Stimulated activated CD8-positive, alpha-beta memory T cell treated with anti-CD3 and anti-CD28 coated beads, Interleukin-12 subunit alpha, Interleukin-12 subunit beta, amount 100 ng/mL, for 24 hours (primary cell): Measurements from ENCODE around the gene EIF3M.

ENCODE experiments used
- DNase-seq: peaks from one replicate; pipeline ENCODE4 v3.0.0-alpha.2; 2020; ENCODE audit errors: extremely low read depth

The EIF3M gene

DNA sequence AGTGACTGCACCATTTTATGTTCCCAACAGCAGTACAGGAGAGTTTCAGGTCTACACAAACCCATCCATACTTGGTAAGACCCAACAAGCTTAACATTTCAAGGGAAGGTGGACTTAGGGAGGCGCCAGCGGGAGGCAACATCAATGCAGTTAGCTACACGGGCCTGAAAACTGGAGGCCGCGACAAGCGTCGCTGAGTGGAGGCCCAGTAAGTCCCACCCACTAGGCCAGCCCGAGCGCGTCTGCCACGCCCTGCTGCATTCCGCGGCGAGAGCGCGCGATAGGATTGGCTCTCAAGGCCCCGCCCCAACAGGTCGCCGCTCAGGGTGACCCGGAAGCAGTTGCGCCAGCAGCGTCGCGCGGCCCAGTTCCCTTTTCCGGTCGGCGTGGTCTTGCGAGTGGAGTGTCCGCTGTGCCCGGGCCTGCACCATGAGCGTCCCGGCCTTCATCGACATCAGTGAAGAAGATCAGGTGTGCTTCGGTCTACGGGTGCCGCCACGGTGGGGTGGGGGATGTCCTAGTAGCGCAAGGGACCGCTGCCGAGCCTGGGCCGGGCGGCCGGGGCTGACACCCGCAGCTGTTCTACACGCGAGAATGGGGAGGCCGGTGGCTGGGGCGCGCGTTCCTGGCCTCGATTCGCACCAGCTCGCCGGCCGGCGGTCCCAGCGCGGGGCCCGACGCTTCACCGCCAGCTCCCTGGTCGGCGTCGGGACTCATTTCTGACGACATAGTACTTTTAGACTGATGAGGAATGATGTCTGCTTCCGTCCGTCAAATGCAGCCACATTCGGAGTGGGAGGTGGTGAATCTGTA, at the start of gene EIF3M:
Gene EIF3M (plus strand): TSS at position 373 of the 813 bp plus-strand sequence. CDS start 57 bp downstream, at position 430.
- DNase-seq, result peak; percentile 85

DNA sequence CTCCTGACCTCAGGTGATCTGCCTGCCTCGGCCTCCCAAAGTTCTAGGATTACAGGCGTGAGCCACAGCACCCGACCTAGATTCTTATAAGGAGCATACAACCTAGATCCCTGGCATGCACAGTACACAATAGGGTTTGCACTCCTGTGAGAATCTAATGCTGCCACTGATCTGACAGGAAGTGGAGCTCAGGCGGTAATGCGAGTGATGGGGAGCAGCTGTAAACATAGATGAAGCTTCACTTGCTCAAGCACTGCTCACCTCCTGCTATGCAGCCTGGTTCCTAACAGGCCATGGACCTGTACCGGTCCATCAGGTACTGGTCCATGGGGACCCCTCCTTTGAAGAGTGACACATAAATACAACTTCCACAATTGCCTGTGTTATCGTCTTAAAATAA, 44.8 kb upstream of the EIF3M start:
- DNase-seq, result no peak

DNA sequence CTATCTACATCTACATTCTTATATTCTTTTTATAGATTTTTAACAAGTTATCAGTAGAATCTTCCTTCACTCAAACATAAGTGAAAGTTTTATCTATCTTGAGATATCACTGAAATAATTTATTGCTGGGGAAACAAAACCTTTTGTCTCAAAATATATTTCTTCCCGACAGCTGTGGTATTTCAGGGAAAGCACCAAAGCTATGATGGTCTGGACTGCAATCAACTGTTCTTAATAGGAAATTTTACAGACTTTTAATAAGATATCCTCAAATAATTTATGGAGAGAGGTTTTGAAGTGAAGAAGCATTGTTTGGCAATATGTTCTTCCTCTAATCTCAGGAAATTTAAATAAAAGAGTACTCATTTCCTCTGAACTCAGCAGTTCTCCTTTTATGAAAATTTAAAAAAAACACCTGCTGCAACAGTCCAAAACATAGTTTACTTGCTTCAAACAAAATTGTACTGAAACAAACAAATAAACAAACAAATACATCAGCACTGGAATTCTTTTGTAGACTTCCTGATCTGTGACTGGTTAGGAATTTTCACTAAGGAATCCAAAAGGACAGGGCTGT, 33.9 kb upstream of the EIF3M start:
- no peak for DNase-seq

DNA sequence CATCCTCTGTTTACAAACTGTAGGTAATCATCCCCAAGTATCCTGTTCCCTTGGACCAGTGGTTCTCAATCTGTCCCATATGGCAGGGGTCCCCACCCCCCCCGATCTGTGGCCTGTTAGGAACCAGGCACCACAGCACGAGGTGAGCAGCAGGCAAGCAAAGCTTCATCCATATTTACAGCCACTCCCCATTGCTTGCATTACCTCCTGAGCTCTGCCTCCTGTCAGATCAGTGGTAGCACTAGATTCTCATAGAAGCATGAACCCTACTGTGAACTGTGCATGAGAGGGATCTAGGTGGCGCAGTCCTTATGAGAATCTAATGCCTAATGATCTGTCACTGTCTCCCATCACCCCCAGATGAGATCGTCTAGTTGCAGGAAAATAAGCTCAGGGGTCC, 33.4 kb upstream of the EIF3M start:
- DNase-seq, result no peak

DNA sequence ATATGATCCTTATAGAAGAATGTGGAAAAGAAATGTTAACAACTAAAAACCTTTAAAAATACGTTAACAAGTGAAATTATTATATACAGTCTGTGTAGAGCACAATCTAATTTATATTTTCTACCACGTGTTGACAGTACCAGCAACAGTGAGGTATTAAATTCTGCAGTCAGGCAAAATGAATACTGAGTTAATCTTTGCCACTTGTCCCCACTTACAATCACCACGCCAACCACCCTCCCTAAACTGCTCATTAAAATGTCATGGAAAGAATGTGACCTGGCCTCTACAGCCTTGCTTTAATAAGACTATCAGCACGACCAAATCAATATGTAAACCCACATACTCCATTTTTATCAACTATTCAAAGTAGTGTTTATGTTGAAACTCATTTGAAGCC, 28.5 kb upstream of the EIF3M start:
- DNase-seq, result no peak

DNA sequence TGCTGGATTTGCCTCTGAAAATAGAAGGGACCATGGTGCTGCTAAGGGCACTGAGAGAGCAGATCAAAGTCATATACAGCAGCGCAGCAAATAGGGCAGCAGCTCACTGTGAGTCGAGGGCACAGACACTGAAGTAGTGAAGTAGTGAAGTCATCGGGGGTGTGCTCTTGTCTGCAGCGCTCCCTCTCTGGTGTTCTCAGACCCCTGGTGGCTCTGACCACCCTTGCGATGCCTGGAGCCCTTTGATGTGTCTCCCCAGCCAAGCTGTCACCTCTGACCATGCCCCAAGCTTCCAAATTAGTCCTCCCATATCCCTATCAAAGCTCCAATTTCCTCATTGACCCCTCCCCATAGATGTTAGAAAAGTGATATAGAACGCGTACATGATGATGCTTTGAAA, 27.7 kb upstream of the EIF3M start:
- DNase-seq, result no peak

DNA sequence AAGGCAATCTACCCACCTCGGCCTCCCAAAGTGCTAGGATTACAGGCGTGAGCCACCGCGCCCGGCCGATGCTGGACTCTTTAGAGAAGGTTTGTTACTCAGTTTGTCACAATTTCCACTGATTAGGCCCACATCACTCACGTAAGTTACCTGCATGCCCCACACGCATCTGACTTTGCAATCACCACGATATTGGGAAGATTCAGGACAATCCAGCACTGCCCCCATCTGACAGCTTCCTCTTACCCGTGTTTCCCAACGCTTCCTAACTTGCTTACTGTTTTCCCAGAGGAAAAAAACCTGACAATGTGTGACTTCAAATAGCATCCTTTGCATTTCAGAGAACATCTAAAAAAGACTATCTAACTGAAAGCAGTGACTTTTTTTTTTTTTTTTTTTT, 21.8 kb upstream of the EIF3M start:
- no peak for DNase-seq

DNA sequence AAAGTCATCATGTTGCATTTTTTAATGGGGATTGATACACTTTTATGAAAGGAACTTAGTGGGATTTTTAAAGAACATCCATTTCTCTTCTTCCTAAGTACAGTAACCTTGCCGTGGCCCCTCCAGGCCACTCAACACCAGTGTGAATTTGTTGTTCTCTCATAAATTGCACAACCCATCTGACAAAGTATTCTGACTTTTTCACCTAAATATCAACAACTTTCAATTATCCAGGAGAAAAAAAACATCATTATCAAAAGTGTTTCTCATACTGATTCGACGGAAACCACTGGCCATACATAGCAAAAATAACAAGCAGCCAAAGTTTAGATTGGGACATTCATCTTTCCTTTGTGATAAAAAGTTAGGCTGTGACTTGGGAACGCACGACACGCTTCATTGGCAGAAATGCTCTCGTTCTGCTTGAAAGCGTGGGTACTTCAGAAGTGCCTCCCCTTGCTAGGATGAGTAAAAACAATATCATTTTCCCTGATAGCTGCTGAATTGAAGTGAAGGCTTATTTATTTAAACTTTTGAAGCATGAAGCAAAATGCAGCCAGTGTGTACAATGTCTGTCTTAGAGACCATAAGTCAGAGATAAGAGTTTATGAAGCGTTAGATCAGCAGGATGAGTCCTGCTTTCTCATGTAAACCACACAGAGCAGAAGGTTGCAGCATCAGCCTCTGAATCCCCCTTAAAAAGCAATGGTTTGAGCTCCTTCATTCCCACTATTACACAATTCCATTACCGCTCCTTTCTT, 20.6 kb upstream of the EIF3M start:
- no peak for DNase-seq

DNA sequence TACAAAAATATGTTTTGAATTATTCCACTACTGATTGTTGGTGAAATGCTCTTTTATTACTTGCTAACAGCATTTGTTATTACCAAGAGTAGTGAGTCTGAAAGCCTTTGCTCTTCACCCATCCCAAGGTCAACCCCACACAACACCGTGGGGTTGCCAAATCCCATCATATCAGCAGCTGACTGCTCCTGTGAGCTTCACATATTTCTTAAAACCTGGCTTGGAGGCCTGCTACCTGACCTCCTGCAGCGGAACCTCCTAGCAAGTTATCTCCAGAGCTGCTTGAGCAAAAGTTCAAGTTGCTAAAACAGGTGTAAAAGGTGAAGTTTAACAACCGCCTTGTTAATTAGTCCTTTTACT, 20.1 kb upstream of the EIF3M start:
- DNase-seq, result no peak

DNA sequence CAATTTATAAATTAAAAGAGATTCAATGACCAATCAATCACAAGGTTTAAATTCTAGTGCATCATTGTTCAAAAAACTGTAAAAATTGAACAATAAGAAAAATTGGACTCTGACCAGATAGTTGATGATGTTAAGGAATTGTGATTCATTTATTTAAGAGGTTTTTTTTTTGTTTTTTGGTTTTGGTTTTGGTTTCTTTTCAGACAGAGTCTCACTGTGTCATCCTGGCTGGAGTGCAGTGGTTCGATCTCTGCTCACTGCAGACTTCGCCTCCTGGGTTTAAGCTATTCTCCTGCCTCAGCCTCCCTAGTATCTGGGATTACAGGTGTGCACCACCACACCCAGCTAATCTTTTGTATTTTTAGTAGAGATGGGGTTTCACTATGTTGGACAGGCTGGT, 17.1 kb upstream of the EIF3M start:
- DNase-seq, result no peak

DNA sequence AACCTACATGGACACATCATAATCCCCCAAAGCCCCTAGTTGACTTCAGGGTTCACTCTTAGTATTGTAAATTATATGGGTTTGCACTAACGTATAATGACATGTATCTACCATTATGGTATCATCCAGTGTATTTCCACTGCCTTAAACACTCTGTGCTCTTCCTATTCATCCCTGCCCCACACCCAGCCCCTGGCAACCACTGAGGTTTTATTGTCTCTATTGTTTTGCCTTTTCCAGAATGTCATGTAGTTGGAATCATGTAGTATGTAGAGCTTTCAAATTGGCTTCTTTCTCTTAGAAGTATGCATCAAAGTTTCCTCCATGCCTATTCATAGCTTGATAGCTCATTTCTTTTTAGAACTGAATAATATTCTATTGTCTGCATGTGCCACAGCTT, 16.5 kb upstream of the EIF3M start:
- DNase-seq, result no peak

DNA sequence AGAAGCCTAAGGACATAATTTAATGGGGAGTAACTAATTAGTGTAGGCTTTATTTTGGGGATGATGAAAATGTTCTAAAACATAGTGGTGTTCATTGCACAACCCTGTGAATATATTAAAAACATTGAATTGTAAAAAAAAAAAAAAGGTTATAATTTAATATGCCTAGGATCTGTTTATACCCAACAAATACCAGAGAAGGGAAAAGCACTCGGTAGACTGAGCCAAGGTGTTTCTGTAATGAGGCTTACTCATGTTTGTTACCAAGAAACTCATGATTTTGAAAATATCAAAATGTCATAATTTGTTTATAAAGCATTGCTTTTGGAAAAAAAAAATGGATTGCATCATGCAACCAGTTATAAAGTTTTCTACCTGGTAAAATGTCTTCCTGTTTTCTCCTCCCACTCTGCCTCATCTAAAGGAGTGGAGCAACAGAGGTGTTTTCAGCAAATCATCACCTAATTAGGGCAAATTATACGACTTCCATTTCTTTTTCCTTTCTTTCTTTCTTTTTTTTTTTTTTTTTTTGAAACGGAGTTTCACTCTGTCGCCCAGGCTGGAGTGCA, 14.2 kb upstream of the EIF3M start:
- DNase-seq, result no peak

DNA sequence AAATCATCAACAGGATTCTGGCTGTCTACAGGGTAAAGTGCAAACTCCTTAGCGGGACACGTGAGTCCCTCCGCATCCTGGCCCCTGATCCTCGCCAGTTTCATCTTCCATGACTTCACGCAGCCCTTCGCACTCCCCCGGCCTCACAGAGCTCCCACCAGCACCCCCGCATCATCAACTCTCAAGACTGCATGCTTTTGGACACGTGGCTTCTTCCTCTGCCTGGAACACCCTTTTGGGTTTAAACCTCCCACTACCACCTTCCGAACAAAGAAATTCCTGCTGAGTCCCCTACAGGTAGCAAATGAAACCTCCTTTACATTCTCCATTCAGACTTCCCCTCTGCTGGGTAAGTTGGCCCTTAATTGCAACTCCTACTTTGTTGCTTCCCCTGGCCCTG, 12.6 kb upstream of the EIF3M start:
- no peak for DNase-seq

DNA sequence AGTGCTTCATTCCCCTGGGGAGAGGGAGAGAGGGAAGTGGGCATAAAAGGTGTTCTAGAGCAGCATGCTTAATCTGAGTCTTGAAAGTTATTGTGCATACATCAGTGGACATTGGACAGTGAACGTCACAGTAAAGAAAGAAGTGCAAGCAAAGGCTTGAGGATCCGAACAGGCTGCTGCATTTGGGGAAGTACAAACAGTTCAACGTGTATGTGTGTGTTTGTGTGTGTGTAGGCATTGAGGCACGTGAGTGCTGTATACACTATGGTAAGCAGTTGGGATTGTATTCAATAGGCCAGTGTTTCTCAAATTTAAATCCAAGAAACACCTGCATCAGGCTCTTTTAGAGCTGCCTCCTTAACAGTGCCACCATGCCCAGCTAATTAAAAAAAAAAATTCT, 10.4 kb upstream of the EIF3M start:
- DNase-seq, result no peak

DNA sequence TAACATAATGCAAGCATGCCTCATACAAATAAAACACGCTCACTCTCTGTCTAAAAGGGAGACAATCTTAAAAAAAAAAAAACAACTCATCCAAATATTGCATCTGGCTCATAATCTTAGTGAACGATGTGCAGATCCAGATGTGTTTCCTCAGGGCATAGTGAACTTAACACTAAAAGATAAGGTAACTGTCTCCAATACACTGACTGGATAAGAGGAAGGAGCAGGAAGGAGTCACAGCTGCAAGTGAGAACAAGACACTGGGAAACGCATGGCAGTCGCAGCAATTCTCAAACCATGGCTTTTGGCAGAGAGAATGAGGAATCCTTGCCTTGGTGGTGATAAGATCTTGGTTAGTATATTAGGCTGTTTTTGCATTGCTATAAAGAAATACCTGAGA, 9.2 kb upstream of the EIF3M start:
- no peak for DNase-seq

DNA sequence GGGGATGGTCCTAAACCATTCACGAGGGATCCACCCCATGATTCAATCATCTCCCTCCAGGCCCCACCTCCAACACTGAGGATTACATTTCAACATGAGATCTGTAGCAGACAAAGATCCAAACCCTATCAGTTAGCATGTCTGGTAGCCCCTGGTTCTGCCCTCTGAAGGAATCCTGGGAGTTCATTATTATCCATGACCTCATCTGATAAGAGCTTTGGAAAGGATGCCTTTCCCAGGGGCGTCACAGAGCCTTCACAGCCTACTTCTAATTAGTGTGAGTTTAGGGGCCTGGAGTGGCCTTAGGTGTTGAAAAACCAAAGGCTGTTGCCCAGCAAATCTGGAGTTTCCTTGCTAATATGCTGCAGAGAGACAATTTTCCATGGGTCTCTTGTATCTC, 8.6 kb upstream of the EIF3M start:
- DNase-seq, result no peak

DNA sequence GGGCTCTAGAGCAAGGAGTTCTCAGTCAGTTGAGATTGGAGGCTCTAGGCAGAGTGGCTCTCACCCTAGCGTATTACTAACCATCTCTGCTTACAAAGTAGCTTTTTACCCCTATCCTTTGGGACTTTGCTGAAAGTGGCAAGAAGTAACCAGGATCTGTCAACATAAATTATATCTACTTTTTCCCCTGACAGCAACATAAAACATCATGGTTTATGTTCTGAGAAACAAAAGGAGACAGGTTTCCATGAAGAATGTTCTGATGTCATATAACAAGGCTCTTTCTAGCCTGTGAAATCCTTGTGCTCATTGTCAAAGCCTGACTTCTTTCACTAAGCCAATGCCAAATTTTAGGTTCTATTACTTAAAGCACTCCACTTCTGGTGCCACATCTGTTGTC, 7.2 kb upstream of the EIF3M start:
- no peak for DNase-seq

DNA sequence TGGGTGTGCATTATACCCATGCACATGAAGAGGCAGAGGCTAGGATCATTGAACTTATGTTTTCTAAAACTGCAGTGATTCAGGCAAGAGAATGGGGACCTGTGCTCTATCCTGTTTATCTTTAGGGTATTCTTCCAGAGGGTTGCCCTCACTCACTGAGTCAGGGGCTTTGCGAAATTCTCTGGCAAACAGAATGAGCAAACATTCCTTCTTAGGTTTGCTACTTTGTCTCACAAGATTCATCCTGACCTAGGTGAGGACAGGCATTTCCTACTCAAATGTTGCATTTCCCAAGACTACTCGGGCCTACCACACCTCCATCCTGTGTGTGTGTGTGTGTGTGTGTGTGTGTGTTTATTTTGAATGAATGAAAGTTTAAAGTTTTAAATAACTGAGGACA, 2.7 kb upstream of the EIF3M start:
- no peak for DNase-seq

DNA sequence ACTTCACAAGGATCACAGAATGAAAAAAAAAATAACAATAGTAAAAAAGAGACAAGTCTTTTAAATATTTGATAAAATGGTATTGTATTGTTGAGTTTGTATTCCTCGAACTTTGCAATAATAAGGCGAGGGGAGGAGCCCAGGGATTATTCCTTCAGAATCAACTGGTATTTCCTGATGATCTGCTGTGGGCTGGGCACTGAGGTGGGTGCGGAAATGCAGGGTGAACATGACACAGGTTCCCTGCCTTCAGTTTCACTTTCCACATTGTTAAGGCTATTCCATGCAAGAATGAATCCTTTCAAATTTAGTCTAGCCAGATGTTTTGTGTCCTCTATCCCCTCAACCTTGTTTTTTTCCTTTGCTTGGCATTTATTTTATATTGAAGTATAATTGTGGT, 2.1 kb upstream of the EIF3M start:
- no peak for DNase-seq

DNA sequence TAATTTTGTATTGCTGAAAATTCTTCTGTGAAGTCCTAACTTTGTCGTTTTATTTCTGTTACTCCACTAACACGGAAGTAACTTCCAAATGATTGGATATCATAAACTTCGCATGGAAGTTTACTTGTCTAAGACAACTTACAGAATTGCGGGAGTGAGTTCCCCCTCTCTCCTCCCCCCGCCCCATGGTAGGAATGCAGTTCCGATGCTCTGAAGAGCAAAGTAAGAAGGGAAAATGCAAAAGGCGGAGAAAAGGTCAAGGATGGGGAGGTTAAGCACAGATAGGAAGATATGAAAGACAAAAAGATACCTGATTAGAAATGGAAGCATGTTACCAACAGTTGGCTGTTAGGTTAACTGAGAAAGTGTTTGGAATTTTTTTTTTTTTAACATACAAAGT, 1.3 kb downstream of the EIF3M start:
- no peak for DNase-seq

DNA sequence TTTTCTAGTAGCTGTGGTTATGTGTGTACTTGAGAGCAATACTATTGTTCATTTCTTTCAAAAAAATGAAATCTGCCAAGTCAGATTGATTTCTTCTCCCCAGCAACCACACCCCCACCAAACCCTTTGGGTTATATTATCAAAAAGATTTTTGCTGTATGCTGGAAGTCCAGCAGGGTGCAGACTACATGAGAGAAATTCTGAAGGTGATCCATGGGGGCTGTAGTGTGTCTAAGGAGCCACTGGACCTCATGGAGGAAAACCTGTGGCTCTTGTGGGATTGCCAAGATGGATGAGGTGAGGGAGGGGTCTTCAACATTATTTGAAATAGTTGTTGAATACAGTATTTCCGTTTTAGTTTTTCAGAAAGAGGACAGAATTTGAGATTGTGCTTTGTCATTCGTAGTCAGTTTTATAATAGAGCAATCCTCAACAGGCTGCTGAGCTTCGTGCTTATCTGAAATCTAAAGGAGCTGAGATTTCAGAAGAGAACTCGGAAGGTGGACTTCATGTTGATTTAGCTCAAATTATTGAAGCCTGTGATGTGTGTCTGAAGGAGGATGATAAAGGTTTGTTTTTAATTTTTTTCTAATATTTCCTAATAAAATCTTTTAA, 3.1 kb downstream of the EIF3M start:
- DNase-seq, result no peak

DNA sequence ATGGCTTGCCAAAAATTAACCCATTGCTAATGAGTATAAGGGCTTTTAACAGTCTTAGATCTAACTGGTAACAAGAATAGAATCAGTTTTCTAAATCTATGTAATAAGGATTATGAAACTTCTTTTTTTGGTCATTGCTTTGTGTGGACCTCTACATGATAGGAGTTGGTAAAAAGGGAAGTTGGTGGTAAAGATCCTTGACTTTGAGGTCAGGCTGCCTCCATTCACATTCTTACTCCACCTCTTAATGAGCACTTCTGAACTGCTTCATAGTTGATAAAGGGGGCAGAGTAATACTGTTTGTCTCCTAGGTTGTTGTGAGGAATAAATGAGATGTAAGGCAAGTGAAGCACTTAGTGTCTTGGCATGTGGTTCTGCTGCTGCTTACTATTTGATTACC, 10.6 kb downstream of the EIF3M start:
- DNase-seq, result no peak
